NCI-H2227 (cell line): ENCODE data around the gene BRMS1.
"Not testable (repeated sequence)": the region's sequence is repeated elsewhere in the genome, so short reads cannot be mapped to it uniquely, and the experiment has no call there.

Experiments
- DNase-seq: peaks from one replicate; lab custom pipeline; 2025; ENCODE audit not compliant: unreplicated experiment; lab: John Stamatoyannopoulos, UW

The BRMS1 gene

DNA sequence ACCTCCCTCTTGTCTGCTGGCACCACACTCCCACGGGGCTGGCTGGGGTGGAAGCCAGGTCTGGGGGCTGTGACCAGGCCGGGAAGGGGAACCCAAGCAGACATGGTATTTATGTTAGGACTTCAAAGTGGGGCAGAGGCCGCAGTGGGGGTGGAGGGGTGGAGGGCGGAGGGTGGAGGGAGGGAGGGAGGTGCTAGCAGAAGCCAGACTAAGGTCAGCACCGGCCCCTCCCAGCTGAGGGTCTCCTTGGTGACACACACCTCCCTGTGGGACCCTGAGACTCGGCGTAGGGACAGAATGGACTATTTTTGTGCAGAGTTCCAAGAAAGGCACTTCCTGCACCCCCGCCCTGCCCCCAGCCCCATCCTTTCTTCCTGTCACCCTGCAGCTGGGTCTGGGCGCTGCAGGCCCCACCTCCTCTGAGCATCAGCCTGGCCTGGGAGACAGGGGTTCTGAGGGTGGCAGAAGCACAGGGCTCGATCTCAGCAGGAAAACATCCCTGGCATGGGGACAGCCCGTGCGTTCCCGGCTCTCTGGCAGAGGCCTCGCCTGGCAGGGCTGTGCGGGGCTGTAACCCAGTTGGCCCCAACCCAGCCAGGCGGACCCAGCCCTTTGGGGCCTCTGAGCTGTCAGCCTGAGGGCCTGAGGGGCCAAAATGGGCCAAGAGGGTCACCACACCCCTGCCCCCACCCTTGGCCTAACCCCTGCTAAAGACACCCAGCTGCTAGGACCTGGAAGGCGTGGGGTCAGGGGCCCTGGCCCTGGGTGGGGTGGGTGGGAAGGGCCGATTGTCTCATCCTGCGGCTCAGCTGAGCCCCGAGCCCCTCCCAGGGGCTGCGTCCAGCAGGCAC lies 18.4 kb downstream of the BRMS1 start:
- DNase-seq, result no peak

DNA sequence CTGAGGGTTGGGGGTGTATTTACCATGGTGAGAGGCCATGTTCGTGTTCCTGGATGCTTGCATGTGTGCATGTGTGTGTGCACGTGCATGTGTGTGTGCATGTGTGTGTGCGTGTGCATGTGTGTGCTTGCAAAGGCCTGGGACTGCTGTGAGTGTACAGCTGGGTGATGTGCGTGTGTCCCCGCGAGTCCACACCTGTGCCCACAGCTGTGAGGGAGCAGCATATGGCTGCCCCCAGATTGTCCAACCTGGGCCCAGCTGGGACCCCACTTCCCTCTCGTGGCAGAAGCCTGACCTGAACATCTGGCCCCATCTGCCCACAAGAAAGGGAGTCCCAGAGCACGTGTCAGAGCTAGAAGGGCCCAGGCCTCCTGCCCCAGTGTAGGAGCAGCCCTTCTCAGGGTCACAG lies 19.6 kb downstream of the BRMS1 start:
- DNase-seq, result no peak

DNA sequence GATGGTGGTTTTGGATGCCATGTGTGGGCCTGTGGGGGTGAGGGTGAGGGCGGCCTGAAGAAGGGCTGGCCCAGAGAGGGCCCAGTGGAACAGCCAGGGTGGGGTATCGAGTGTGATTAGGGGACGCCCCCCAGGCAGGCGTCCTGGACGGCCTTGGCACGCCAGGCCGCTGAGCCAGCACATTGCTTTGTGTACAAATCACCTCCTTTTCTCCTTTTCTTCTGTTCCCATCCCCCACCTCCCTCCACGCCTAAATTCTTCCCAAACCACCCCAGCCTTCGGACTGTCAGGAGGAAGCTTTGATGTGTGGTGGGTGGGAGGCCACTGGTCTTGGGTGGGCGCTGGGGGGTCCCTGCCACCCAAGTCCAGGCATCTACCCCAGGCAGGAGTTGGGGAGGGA lies 20.2 kb downstream of the BRMS1 start:
- DNase-seq, result no peak

DNA sequence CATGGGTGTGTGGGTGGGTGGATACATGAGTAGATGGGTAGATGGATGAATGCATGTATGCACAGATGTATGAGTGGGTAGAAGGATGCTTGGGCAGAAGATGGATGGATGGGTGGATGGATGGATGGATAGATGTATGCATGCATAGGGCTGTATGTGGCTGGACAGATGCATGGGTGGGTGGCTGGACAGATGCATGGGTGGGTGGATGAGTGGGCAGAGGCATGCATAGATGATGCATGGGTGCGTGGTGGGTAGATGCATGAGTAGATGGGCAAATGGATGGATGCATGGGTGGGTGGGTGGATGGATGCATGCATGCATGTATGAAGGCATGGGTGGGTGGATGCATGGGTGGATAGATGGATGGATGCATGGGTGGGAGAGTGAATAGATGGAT lies 21.2 kb downstream of the BRMS1 start:
- no peak for DNase-seq

DNA sequence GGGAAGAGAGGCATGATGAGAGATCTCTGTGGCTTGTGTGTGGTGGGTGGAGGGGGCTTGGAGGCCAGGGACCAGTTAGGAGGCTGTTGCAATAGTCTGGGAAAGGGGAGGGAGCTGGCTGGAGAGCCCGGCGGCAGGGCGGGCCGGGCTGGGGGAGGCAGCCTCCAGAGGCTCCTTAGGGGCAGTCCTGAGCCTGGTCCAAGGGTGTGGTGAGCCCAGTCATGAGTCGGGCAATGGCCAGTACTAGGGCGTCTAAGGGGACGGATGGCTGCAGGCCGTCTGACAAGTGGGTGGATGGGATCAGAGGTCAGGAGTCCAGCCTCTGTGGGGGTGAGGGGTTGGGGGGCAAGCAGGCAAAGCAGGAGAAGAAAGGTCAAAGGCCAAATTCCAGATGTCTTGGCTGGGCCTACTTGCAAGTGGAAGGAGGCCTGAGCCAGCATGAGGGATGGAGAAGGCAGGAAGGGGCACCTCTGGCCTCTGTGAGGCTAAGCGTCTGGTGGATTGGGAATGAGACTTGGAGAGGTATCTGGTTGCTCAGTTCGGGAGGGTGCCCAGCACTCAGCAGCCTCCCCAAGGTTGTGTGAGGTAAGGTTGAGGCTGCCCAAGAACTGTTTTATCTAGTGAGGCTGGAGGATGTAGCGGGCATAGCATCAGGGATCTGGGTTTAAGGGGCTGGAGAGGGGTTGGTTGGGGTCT lies 22.0 kb downstream of the BRMS1 start:
- no peak for DNase-seq

DNA sequence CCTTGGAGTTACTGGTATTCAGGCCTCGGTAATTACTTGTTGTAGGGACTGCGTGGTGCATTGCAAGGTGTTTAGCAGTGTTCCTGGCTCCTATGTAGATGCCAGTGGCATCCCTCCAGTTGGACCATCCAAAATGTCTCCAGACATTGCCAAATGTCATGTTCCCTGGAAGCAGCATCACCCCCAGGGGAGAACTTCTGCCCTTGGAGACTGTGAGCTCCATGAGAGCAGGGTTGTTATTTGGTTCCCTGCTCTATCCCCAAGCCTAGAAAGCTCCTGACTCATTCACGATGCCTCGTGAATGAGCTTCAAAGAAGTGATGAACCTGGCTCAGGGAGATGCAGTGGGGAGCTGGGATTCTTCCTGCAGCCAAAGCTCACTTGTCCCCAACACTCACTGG lies 23.3 kb downstream of the BRMS1 start:
- DNase-seq, result no peak

DNA sequence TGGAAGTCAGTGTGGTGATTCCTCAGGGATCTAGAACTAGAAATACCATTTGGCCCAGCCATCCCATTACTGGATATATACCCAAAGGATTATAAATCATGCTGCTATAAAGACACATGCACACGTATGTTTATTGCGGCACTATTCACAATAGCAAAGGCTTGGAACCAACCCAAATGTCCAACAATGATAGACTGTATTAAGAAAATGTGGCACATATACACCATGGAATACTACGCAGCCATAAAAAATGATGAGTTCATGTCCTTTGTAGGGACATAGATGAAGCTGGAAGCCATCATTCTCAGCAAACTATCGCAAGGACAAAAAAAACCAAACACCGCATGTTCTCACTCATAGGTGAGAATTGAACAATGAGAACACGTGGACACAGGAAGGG lies 24.2 kb downstream of the BRMS1 start:
- not testable (repeated sequence) for DNase-seq

DNA sequence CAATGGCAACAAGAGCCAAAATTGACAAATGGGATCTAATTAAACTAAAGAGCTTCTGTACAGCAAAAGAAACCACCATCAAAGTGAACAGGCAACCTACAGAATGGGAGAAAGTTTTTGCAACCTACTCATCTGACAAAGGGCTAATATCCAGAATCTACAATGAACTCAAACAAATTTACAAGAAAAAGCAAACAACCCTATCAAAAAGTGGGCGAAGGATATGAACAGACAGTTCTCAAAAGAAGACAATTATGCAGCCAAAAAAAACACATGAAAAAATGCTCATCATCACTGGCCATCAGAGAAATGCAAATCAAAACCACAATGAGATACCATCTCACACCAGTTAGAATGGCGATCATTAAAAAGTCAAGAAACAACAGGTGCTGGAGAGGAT lies 24.6 kb downstream of the BRMS1 start:
- not testable (repeated sequence) for DNase-seq

DNA sequence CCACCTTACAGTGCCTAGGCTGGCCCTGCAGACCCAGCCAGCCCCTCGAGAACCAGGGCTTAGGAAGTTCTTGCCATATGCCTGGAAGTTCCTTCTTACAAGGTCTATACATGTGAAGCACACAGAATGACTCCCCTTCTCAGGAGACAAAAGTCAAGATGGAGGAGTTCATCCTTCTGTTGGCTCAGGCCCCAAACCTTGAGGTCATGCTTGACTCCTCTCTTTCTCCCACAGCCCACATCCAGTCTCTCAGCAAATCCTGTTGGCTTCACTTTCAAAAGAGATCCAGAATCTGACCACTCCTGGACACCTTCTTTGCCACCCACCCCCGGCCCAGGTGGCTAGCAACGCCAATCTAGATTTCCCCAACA lies 26.3 kb downstream of the BRMS1 start:
- no peak for DNase-seq

DNA sequence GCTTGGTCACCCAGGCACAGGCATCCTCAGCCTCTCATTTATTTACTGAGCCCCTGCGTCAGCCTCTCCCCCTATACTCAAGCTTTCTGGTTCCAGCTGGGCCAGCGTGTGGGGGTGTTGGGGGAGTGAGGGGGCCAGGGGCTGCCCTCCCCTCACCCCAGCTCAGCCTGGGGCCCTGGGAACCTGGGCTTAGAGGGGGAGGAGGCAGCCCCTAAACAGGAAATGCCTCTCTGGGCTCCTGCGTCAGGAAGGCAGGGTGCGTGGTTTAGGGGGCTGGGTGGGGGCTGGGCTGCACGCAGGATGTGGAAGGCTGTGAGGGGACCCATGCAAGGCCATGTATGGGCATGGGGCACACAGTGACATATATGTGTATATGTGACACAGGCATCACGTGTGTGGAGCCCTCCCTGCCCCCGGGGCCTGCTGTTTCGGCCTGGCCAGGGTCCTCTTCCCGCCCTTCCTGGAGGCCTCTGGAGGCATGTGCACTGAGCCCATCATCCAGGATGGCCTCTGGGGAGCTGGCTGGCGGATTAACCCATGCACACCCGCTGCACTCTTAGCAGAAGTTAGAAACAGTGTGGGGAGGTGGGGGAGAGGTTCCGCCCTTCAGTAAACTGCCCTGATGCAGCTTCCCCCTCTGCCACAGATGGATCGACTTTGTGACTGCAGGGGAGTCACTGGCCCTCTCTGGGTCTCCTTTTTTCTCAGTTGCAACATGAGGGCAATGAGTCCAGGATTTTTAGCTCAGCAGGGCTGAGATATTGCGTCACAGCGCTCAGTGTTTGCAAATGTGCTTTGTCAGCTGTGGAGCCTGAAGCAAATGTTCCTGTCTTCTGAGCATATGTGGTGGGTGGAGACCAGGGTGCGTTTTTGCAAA lies 26.9 kb downstream of the BRMS1 start:
- DNase-seq, result no peak

DNA sequence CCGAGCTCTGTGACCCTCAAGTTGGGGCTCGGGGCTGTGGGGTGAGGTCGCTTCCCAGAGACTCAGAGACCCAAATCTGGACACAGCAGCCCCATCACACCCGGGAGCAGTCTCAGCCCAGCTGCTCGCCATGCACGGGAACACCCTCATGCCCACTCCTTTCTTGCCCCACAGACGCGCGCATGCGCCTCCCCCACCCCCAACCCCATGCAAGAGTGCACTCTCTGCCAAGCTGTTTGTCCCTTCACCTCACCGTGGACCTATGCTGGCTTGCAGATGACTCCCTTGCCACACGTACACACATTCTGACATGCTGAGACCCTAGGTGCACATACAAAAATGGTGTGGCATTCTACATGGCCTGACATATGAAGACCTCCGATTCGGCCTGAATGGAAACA lies 27.6 kb downstream of the BRMS1 start:
- no peak for DNase-seq

DNA sequence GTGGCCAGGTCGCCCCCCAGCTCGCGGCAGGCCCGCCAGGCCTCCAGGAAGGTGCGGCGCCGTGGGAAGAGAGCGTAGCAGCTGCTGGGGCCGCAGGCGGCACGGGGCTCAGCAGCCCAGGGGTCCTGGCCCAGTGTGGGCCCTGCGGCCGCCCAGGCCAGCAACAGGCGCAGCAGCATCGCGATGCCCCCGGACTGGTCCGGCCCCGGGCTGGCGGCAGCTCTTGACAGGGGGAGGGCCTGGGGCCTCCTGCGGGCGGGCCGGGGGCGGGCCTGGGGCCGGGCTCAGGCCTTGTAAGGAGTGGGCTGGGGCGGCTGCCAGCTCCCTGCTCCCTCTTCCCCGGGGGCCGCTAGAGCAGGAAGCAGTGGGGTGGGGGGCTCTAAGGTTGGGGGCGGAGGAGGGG lies 28.1 kb downstream of the BRMS1 start, which contains the start of gene CD248:
Gene CD248, minus strand, starts transcription at position 196 of the 403 bp plus-strand sequence. Its CDS starts 17 bp downstream, at position 179.
- no peak for DNase-seq

DNA sequence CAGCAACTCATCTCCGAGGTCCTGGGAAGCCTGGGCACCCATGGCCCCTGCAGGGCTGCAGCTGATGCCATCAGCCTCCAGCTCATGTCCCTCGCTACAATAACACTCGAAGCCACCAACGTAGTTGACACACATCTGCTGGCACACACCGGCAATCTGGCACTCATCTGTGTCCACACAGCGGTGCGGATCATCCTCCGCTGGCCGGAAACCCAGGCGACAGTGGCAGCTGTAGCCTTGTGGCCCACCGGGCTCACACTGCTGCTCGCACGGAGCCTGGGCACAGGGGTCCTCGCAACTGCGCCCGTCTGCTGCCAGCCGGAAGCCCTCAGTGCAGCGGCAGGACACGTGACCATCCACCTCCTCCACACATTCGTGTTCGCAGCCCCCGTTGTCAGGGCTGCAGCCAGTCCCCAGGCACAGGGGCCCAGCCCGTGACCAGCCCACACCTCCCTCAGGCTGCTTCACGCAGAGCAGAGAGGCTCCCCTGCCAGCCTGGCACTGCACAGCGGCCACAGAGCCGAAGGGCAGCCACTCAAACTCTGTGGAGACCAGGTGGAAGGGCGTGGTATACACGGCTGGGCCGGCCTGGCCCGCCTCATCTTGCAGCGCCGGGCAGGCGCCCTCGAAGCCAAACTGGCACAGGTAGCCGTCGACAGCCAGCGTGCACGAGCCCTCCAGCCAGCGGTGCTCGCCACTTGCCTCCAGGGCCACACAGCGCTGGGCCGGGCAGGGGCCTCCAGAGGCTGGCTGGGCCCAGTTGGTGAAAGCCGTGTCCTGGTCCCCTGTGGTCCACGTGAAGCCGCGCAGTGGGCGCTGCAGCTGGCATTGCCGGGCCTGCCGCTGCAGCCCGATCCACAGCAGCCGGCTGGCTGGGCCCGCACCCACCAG lies 28.7 kb downstream of the BRMS1 start:
- DNase-seq, result no peak

DNA sequence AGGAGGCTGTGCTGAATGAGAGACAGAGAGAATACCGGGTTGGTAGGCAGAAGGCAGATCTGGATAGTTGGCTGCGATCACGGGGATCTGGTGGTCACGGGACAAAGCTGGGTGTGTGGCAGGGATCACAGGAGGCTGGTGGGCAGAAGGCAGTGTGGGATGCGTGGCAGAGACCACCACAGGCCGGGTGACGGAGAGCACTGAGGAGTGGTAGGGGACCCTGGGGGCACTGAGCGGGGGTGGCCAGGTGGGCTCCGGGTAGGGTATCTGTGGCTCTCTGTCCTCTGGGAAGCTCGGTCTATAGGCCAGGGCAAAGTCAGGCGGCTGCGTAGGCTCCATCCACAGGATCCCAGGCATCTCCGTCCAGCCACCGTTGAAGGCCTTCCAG lies 29.4 kb downstream of the BRMS1 start:
- DNase-seq, result no peak

DNA sequence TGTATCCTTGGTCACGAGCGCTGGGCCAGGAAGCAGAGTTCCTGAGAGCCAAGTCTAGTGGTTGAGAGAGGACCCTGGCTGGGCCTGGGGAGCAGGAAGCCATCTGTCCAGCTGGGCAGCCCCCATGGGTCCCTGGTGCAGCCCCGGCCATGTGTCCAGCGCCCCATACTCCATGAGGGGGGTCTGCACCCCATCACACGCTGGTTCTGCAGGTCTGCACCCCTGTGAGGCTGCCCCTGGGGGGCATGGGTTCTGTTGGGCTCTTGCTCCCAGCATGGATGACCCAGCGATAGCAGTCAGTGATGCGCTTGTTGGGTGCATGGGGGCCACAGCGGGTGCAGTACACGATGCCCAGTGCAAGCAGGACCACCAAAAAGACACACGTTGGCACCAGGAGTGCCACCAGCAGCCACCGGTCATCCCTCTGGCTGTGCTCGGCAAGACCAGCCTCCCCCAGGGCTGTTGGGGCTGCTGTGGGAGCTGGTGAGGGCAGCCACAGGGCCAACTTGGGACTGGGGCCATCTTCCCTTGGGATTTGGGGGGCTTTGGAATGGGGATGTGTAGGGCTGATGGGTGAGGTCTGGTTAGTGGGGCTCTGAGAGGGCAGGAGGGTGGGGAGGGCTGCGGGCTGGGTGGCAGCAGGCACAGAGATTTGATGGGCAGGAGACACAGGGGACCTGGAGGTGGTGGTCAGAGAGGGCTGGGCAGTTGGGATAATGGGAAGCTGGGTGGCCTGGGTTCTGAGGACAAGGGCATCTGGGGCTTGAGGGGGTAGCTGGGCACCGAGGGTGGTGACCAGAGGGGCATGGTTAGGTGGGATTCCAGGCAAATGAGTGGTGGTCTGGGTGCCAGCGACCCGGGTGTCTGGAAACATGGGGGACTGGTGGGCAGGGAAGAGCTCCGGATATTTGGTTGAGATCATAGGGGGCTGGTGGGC lies 30.1 kb downstream of the BRMS1 start:
- no peak for DNase-seq

DNA sequence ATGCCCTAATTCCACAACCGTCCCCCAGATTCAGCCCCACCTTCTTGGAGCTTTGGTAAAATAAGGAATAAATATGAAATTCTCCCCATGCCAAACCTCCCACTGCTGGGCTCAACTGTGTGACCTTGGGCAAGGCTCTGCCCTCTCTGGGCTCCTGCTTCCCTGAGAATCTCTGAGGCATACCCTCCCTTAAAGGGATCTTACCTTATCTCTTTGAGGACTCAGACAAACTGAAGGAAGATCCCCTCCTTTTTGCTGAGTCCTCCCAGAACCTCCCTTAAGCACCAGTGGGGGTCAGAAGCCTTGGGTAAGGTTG lies 30.8 kb downstream of the BRMS1 start:
- DNase-seq, result no peak

DNA sequence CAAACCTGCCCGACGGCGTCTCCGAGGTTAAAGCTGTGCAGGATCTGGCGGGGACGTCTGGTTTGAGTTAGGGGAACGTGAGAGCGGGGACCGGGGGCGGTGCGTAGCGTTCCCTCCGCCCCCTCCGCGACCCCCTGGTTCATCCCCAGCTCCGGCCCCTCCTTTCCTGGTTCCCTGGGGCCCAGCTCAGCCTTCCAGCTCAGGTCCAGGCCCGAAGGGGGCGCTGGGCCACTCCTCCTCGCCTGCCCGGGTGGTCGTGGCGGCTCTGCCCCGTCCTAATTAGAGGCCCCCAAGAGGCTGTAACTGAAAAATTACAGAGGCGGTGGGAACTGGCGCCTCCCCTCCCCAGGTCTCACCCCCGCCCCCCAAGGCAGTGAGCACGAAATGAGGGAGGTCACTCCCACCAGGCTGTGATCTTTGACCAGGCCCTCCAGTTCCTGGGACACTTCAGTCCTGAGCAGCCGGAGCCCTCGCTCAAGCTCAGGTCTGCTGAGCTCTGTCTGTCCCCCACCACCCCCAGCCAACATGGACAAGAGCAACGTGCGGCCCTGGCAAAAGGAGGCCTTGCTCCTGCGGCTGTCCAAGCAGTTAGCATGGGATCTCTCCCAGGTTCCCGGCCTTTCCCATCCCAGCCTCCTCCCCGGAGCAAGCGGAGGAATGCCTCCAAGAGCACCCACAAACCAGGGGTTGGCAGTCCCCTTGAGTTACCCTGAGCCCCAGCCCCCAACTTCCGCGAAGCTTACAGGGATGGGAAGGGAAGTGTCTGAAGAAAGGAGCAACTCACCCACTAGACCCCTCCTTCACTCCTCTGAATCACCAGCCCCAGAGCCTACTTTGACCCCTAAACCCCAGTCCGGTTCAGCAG lies 31.4 kb downstream of the BRMS1 start:
- no peak for DNase-seq

DNA sequence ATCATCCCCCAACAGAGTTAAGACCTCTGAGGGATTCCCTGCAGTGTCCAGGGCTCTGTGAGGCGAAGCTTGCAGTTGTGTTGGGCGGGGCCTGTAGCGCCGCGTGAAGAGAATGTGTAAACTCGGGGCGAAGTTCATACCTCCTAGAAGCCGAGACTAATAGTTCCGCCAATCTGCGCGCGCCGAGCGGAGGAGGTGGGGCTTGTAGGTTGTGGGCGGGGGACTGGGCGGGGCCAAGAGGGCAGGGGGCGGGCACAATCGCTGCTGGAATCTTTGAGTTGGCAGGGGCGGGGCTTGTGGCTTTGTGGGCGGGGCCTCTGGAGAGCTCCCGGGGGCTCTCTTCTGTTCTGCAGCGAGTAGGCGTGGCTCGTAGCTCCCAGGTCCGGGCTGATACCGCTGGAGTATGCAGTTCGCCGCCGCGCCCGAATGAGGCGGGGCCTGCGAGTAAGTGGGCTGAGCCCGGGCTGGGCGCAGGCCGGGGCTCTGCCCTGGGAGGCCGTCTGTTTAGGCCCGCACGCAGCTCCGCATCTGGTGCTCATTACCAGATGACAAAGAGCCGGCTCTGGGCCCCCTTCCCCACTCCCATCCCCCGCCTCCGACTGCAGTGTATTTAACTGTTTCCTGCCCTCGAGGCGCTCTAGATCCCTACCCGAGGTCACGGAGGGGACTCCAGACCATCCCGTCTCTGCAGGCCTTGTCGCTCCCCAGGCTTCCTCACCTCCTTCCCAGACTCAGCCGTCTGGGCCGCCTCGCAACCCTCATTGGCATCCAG lies 32.2 kb downstream of the BRMS1 start:
- DNase-seq, result peak; percentile 99
